ENCODE measurements around the gene COL6A3.

DNA sequence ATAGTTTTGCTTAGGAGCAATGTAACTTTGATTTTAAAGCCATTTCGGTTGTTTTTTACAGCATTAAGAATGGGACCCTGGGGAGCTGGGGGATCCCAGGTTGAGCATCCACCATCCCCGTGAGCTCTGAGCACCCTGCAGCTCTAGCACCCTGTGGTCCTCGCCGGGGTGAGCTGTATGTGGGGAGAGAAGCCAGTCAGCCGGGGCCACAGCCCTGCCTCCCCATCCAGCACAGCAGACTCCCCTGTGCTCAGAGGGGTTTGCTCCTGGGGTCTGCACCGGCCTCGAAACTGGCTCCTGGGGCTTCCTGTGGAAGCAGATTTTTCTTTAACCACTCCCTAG is 1.3 kb downstream of the COL6A3 start:
- TF ChIP-seq CTCF (conservative IDR thresholded peaks at IDR 0.05; ENCODE audit: low read depth, low read length), result no peak
- no peak for TF ChIP-seq EZH2 (IDR thresholded peaks at IDR 0.05; ENCODE audit: low read length, unreplicated experiment)
- TF ChIP-seq EZH2phosphoT487 (IDR thresholded peaks at IDR 0.05; ENCODE audit: borderline replicate concordance, low read length), result no peak

Data from PC-3 (cell line).